ENCODE results near the gene AFF1.
"Not testable (repeated sequence)": the region's sequence is repeated elsewhere in the genome, so short reads cannot be mapped to it uniquely, and the experiment has no call there.

AFF1 gene

DNA sequence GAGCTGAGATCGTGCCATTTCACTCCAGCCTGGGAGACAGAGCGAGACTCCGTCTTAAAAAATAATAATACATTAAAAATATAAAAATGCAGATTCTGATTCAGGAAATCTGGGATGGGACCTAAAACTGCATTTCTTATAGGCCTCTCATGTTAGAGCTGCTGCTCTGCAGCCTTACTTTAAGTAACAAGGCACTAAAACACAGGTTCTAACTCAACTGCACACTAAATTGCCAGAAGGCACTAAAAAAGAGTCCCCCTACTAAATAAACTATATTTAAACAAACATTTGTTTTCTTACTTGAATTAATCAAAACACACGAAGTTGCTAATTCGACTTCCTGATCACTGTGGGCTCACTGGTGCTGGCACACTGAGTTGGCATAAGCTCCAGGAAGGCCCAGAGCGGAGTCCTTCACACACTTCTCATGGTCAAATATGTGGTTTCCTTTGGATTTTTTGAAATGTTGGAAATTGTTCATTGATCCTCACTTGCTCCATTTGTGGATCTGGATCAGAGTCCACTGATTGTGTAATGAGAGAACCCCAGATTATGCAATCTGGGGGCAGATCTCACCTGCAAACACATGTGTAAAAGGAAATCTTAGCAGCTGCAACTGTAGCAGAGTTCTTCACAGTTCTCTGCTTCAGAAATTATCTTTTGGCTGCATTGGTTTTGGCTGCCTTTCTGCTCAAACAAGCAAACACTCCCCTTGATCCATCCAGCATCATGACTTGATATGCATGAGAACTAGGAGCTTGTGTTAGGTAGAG is 59.3 kb downstream of the AFF1 start:
- in situ Hi-C loops (cut with HindIII; ENCODE audit: low sequenced_read_pairs) = no loop called here
- H3K4me3 ChIP-seq (ENCODE audit: low read depth, low read length) = no peak overlapping the region
- DNase-seq (ENCODE audit: low read depth, low spot score) = no peak
- TF ChIP-seq, protein P1, sequence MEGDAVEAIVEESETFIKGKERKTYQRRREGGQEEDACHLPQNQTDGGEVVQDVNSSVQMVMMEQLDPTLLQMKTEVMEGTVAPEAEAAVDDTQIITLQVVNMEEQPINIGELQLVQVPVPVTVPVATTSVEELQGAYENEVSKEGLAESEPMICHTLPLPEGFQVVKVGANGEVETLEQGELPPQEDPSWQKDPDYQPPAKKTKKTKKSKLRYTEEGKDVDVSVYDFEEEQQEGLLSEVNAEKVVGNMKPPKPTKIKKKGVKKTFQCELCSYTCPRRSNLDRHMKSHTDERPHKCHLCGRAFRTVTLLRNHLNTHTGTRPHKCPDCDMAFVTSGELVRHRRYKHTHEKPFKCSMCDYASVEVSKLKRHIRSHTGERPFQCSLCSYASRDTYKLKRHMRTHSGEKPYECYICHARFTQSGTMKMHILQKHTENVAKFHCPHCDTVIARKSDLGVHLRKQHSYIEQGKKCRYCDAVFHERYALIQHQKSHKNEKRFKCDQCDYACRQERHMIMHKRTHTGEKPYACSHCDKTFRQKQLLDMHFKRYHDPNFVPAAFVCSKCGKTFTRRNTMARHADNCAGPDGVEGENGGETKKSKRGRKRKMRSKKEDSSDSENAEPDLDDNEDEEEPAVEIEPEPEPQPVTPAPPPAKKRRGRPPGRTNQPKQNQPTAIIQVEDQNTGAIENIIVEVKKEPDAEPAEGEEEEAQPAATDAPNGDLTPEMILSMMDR (IDR thresholded peaks at IDR 0.05; ENCODE audit: low read depth, low read length) = no peak

DNA sequence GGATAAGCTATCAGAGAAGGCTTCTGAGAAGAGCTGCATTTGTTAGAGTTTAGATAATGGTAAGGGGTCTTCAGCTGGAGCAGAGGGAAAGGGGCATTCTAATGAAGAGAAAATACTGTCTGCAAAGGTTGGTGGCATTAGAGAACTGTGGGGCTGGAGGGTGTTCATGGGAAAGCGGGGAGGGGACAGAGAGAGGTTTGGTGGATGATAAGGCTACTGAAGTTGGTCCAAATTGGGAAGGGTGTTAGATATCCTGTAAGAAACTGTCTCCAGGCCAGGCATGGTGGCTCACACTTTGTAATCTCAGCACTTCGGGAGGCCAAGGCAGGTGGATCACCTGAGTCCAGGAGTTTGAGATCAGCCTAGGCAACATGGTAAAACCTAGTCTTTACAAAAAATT is 59.9 kb downstream of the AFF1 start:
- in situ Hi-C loops (cut with HindIII; ENCODE audit: low sequenced_read_pairs) = no loop called here
- no peak for DNase-seq (ENCODE audit: low read depth, low spot score)
- H3K4me3 ChIP-seq (ENCODE audit: low read depth, low read length) = no peak overlapping the region
- TF ChIP-seq, protein P1 (IDR thresholded peaks at IDR 0.05; ENCODE audit: low read depth, low read length) = no peak

DNA sequence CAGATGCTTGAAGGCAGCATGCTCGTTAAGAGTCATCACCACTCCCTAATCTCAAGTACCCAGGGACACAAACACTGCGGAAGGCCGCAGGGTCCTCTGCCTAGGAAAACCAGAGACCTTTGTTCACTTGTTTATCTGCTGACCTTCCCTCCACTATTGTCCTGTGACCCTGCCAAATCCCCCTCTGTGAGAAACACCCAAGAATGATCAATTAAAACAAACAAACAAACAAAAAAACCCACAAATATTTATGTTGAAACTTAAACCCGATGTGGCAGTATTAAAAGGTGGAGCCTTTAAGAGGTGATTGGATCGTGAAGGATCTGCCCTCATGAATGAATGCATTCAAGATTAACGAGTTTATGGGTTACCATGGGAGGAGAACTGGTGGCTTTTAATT is 61.7 kb downstream of the AFF1 start:
- H3K4me3 ChIP-seq (ENCODE audit: low read depth, low read length); DNase-seq (ENCODE audit: low read depth, low spot score); in situ Hi-C loops (cut with HindIII; ENCODE audit: low sequenced_read_pairs): not testable (repeated sequence)

DNA sequence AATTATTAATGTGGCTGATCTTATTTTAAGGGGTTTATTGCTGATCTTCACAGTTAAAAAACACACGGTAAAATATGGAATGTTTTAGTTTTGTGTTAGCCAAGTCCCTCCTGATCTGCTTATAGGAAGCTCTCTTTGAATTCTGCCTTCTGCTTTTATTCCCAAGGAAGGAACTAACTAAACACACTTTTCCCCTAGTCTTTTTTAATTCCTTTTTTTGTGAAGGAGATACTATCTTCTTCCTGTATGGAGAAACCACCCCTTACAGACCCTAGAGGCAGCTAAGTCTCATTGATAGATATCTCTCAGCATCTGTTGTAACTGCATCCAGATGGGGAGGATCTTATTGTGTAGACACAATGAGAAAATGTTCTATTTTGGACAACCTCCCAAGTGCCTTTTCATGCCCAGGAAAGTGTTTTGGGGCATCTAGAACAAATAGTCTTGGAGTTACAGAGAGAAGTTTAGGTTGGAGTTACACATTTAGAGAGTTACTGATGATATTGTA is 64.4 kb downstream of the AFF1 start:
- DNase-seq (ENCODE audit: low read depth, low spot score) = no peak
- no peak overlapping the region for H3K4me3 ChIP-seq (ENCODE audit: low read depth, low read length)
- in situ Hi-C loops (cut with HindIII; ENCODE audit: low sequenced_read_pairs) = no loop called here
- TF ChIP-seq, protein P1 (IDR thresholded peaks at IDR 0.05; ENCODE audit: low read depth, low read length) = no peak

DNA sequence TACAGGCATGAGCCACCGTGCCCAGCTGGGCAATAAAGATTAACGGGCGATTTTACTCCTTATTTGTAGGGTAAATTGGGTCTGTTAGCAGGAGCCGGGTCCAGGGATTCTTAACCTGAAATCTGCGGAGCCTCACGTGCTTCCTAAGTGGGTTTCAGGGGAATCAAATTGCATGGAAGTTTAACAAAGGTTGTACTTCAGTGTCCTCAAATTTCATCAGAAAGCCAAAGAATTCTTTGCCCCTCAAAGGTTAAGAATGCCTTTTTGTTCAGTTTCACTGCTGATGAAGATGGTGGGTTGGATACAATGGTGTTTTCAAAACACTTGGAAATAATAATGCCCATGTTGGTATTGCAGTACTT is 67.9 kb downstream of the AFF1 start:
- H3K4me3 ChIP-seq (ENCODE audit: low read depth, low read length) = no peak overlapping the region
- in situ Hi-C loops (cut with HindIII; ENCODE audit: low sequenced_read_pairs) = no loop called here
- DNase-seq (ENCODE audit: low read depth, low spot score) = no peak
- TF ChIP-seq, protein P1 (IDR thresholded peaks at IDR 0.05; ENCODE audit: low read depth, low read length) = no peak

DNA sequence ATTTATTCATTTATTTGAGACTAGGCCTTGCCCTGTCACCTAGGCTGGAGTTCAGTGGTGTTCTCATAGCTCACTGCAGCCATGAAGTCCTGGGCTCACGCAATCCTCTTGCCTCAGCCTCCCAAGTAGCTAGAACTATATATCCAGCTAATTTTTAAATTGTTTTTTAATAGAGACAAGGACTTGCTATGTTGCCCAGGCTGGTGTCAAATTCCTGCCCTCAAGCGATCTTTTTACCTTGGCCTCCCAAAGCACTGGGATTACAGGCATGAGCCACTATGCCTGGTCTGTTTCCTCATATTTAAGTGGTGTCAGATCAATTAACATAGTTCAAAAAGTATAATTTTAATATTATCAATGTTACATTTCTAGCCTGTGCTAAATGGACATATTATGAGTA is 68.5 kb downstream of the AFF1 start:
- no peak overlapping the region for H3K4me3 ChIP-seq (ENCODE audit: low read depth, low read length)
- TF ChIP-seq, protein P1 (IDR thresholded peaks at IDR 0.05; ENCODE audit: low read depth, low read length) = no peak
- DNase-seq (ENCODE audit: low read depth, low spot score) = no peak
- in situ Hi-C loops (cut with HindIII; ENCODE audit: low sequenced_read_pairs) = no loop called here

DNA sequence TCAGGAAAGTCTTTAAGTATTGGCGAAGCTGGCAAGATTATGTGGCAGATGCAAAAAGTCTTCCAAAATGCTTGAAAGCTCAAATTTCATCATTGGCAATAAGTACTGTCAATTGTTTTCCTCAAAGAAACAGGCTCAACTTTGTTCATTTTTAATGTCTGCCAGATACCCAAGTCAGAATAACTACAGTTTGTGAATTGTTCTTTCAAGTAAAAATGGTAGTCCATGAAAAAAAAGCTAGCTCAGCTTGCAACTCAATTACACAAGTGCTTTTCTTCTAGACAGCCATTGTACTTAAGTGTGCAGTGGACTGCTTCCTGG is 70.5 kb downstream of the AFF1 start:
- no peak for DNase-seq (ENCODE audit: low read depth, low spot score)
- TF ChIP-seq, protein P1 (IDR thresholded peaks at IDR 0.05; ENCODE audit: low read depth, low read length) = no peak
- in situ Hi-C loops (cut with HindIII; ENCODE audit: low sequenced_read_pairs) = no loop called here
- H3K4me3 ChIP-seq (ENCODE audit: low read depth, low read length) = no peak overlapping the region
